Activated CD4-positive, alpha-beta T cell treated with anti-CD3 and anti-CD28 coated beads, Interleukin-2, amount 50 U/mL, for 16 hours (primary cell): ENCODE data around the gene C1orf198.

ENCODE experiments used
- DNase-seq: peaks from one replicate; pipeline ENCODE4 v3.0.0-alpha.2; 2020

The C1orf198 gene

DNA sequence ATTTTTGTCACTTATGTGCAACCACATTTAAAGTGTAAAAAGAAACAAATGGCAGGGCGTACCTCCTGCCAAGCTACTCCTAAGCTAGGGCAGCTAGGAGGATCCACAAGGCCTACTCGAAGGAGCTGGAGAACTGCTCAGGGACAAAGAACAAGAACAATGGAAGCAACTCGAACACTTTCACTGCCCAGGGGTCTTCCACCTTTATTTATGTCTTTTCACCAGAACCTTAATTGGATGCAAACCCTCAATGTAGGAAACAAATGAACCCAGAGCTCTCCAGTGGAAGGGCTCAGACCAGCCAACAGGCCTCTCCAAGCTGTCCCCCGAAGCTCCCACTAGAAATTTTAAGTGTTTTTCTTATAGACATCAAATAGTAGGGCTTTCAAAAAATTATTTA, 39.9 kb downstream of the C1orf198 start:
- no peak for DNase-seq

DNA sequence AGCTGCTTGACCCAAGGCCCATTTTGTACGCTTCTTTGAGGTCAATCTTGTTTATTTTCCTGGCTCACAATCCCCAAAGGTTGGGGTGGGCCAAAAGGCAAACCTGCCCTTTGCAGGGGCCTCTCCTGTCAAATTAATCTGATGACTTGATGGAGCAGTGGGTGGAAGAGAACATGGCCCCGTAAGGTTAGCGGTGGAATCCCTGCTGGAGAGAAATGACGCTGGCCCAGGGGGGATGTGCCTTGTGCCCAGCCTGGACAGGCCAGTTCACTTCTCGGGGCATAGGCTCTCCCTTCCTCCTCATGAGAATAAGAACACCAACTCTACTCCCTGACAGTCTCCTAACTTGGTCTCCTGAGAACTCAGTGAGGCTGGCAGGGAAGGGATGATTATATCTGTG, 40.5 kb downstream of the C1orf198 start:
- no peak for DNase-seq

GRCh38 chr1:230827081-230827681, 41.1 kb downstream of the C1orf198 start:
- no peak for DNase-seq

DNA sequence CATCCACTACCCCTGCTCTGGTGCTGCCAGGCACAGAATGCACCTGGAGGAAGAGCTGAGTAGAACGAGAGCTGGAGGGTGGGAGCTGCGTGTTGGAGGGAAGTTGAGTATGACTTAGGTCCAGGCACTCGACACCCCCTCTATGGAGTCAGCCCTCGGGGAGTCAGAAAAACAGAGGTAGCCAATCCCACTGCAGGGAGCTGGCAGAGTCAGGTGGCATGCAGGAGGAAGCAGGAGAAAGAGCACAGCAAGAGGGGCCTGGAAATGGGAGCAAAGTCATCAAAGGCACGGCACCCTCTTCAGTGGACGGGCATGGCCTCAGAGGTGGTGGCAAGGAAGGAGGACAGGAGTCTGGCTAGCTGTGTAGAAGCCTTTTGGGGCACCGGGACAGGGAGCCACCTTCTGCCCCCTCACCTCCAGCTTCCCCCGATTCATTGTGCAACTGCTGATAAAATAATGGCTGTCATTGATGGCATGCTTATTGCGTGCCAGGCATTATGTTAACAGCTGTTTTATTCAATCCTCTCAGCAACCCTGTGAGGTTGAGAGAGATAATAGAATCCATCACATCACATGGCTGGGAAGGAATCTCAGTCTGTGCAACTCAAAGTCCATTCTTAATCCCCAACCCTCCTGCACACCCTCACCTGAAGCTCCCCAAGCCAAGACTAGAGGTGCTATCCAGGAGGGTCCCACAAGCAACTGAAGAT, 42.0 kb downstream of the C1orf198 start:
- no peak for DNase-seq

DNA sequence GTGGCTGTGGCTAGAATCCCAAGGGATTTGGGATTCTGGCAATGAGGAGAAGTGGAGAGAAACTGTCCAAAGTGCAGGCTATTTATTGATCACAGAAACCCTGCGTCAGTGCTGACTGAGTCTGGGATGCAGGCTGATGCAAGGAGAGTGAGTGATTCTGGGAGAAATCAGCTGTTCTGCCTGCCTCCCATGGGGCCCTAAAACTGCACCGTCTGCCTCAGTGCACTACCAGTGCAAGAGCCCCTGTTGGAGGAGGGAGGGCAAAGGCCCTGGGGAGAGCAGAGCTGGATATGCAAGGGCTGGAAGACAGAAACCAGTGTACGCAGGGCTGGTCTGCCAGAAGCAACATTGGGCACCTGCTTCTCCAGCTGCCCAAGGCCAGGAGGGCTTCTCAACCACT, 42.6 kb downstream of the C1orf198 start:
- no peak for DNase-seq

- no peak for DNase-seq
These were observed 43.2 kb downstream of the C1orf198 start for GRCh38 chr1:230824919-230825721.

DNA sequence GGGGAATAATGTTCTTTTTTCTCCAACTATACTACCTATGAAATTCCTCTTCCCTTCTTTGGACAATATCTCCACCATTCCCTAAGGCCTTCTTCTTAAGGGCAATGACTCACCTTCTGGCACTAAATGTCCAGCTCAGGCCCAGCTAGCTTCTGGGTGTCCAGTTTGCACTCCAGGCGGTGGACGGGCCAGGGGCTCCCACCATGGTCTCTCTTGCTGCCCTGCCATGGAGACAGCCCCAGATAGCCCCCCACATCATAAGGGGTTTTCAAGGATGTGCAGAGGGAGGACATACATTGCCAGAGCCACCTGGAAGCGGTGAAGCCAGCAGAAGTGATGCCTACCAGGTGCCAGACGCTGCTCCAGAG, 43.8 kb downstream of the C1orf198 start:
- no peak for DNase-seq

DNA sequence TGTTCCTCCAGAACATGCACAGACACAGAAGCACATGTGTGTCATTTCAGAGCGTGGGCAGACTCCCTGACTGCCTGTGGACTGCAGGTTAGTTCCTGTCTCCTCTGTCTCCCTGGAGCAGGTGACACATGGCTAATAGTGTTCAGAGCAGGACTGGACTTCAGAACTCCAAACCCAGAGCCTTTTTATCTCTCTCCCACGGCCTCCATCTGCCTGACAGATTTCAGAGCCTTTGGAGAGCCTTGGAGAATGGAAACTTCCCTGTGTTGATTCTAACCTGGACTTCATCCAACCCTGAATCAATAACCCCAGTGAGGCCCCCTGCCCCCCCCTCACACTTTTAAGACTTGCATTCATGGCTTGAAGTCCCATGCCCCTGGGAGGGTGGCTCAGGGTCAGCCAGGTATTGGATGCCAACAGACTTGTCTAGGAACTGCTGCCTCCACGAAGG, 44.4 kb downstream of the C1orf198 start:
- DNase-seq: no peak

GRCh38 chr1:230823426-230823825, 44.9 kb downstream of the C1orf198 start:
- no peak for DNase-seq

GRCh38 chr1:230822092-230822581, 46.2 kb downstream of the C1orf198 start:
- no peak for DNase-seq

DNA sequence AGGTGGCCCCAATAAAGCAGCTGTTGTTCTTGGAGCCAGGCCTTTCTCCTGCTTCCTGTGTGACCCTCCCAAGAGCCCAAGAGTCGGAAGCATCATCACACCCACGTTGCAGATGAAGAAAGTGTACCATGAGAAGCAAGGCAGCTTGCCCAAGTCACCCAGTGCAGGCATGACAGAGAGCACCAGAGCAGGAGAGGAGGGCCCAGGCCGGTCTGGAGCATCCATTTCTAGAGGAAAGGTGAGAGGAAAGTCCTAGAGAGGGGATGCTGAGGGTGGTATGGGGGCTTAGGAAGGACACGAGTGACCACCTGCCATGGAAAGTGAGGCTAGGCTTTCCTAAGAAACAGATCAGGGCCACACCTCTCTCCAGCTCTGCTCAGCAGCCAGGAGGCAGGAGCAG, 47.0 kb downstream of the C1orf198 start:
- no peak for DNase-seq

DNA sequence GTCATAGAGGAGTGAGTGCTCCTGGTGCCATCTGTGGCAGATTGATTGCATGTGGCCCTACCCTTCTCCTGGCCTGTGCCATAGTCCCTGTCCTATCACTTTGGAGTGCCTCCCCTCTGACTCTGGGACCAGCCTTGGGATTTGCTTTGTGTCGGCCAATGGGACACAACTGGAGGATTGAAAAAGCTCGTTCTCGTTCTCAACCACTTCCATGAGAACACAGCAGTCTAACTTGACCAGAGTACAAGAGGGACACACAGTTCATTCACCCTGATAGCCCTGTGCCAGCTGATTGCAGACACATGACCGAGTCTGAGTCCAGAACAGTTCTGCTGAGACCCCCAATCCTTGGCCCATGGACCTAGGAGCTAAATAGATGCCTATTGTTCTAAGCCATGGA, 47.8 kb downstream of the C1orf198 start:
- no peak for DNase-seq

DNA sequence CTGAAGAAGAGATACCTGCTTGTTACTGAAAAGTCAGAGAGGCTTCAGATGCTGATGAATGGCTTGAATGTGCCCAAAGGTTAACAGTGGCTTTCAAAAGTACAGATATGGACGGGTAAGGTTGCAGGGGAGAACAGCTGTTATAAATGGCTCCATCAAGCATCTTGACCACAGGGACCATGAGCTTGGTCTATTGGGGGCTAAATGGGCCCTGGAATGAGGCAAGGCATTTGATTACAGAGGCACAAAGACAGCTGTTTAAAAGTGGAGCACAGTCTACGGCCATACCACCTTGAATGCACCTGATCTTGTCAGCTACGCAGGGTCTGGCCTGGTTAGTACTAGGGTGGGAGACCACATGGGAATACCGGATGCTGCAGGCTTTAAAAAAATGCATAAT, 48.3 kb downstream of the C1orf198 start:
- DNase-seq: no peak

DNA sequence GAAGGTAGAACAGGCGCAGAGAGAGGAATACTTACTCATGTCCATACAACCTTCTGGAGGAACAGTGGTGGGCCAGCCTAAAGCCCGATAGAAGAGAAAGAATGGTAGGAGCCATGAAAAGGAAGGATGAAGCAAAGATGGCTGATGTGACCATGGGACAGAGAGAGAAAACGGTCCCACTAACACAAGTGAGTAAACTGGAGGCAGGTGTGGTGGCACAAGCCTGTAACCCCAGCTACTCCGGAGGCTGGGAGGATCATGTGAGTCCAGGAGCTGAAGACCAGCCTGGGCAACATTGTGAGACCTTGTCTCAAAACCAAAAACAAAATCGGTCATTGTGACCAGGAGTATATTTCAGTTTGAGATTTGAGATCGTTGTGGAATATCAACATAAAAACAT, 49.4 kb downstream of the C1orf198 start:
- DNase-seq: no peak

DNA sequence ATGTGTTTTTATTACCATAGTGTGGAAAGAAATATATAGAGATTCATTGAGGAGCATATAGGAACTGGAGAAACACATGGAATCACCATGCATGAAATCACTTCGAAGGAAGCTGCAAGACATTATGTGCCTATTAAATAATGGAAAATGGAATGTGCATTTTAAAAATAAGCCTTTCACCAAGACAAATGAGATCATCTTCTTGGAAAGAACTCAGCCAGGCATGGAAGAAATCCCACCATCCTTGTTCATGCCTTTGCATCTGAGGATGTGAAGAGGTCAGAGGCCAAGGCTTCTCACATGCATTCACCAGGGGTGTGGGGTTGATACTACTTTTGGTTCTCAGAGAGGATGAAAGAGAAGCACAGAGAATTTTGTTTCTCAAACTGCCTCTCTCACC, 50.0 kb downstream of the C1orf198 start:
- DNase-seq: no peak

- no peak for DNase-seq
These were observed 52.3 kb downstream of the C1orf198 start for GRCh38 chr1:230816018-230816417.

GRCh38 chr1:230814949-230815692, 53.2 kb downstream of the C1orf198 start:
- no peak for DNase-seq

DNA sequence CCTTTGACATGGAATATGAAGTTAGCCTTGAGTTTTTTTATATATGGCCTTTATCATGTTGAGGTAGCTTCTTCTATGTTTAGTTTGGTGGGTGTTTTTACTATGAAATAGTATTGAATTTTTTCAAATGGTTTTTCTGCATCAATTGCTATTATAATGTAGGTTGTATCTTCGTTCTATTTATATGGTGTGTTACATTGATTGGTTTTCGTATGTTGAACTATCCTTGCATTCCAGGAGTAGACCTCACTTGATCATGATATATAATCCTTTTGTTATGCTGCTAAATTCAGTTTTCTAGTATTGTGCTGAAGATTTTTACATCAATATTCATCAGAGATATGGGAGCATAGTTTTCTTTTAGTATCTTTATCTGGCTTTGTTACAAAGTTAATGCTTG, 55.8 kb downstream of the C1orf198 start:
- no peak for DNase-seq

- DNase-seq: no peak
These were observed 58.9 kb downstream of the C1orf198 start for GRCh38 chr1:230809256-230809990.

GRCh38 chr1:230808281-230808872, 59.9 kb downstream of the C1orf198 start:
- no peak for DNase-seq

- no peak for DNase-seq
These were observed 60.6 kb downstream of the C1orf198 start for GRCh38 chr1:230807561-230808280.
